HUES48 (cell line): ENCODE measurements around the gene PARD3.
"Not testable (repeated sequence)": the region's sequence is repeated elsewhere in the genome, so short reads cannot be mapped to it uniquely, and the experiment has no call there.

Experiments
- H3K27ac ChIP-seq: one replicate; pipeline ENCODE4 v1.7.0; 2013; ENCODE audit warnings: low read depth, low read length, inconsistent platforms
- H3K27me3 ChIP-seq: 2 replicates; pipeline ENCODE4 v1.6.1; 2013; ENCODE audit warnings: mild to moderate bottlenecking, low read length; ENCODE audit not compliant: control insufficient read depth, insufficient read depth
- H3K36me3 ChIP-seq: 2 replicates; pipeline ENCODE4 v1.6.1; 2013; ENCODE audit warnings: low read length; ENCODE audit not compliant: control insufficient read depth, insufficient read depth
- H3K4me1 ChIP-seq: 2 replicates; pipeline ENCODE4 v1.6.1; 2013; ENCODE audit warnings: mild to moderate bottlenecking, low read length; ENCODE audit not compliant: control insufficient read depth, insufficient read depth
- H3K4me3 ChIP-seq: 2 replicates; pipeline ENCODE4 v1.5.1; 2013; ENCODE audit warnings: mild to moderate bottlenecking, low read depth, low read length
- H3K9ac ChIP-seq: 2 replicates; pipeline ENCODE4 v1.6.1; 2013; ENCODE audit warnings: mild to moderate bottlenecking, low read depth, low read length, moderate library complexity
- H3K9me3 ChIP-seq: 2 replicates; pipeline ENCODE4 v1.6.1; 2013; ENCODE audit warnings: low read length; ENCODE audit not compliant: control insufficient read depth, insufficient read depth

Gene PARD3

GRCh38 chr10:34356463-34356862 lies 458.6 kb downstream of the PARD3 start:
- H3K9me3 ChIP-seq = no peaks in the 10 kb centered on the region
- no peaks in the 10 kb centered on the region for H3K4me1 ChIP-seq
- peaks cover 17% of the 10 kb centered on the region; the same call in 1 of the 2 replicates for H3K36me3 ChIP-seq
- H3K9ac ChIP-seq = no peak overlapping the region
- H3K27me3 ChIP-seq = no peaks in the 10 kb centered on the region
- no peak overlapping the region for H3K4me3 ChIP-seq
- no peak overlapping the region for H3K27ac ChIP-seq

- H3K27ac ChIP-seq, H3K36me3 ChIP-seq, H3K27me3 ChIP-seq, H3K9ac ChIP-seq, H3K4me1 ChIP-seq, H3K4me3 ChIP-seq, H3K9me3 ChIP-seq: not testable (repeated sequence)
Measured at GRCh38 chr10:34353530-34353929, 461.6 kb downstream of the PARD3 start.

DNA sequence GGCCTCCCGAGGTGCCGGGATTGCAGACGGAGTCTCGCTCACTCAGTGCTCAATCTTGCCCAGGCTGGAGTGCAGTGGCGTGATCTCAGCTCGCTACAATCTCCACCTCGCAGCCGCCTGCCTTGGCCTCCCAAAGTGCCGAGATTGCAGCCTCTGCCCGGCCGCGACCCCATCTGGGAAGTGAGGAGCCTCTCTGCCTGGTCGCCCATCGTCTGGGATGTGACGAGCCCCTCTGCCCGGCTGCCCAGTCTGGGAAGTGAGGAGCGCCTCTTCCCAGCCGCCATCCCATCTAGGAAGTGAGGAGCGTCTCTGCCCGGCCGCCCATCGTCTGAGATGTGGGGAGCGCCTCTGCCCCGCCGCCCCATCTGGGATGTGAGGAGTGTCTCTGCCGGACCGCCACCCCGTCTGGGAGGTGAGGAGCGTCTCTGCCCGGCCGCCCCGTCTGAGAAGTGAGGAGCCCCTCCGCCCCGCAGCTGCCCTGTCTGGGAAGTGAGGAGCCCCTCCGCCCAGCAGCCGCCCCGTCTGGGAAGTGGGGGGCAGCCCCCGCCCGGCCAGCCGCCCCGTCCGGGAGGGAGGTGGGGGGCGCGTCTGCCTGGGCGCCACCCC lies 462.4 kb downstream of the PARD3 start:
- not testable (repeated sequence) for H3K36me3 ChIP-seq, H3K4me1 ChIP-seq, H3K9ac ChIP-seq, H3K27ac ChIP-seq, H3K9me3 ChIP-seq, H3K4me3 ChIP-seq, H3K27me3 ChIP-seq

DNA sequence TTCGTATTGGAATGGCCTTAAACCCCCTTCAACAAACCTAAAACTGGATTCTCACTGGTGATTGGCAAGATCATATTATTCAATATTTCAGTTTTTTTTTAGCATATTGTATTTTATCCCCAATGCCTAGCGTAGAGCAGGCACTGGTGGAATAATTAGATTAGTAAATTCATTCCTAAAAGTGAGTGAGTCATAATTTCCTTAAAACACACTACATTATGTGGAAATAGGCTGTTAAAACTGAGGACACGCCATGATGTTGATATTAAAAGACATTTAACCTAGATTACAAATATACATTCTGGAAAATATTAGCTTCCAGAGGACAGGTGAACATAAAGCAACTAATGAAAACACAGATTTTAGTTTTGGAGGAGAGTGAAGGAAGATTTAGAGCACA lies 463.9 kb downstream of the PARD3 start:
- H3K9me3 ChIP-seq = no peaks in the 10 kb centered on the region
- no peak overlapping the region for H3K27ac ChIP-seq
- no peaks in the 10 kb centered on the region for H3K27me3 ChIP-seq
- peaks cover 4% of the 10 kb centered on the region; the same call in 1 of the 2 replicates for H3K36me3 ChIP-seq
- H3K4me1 ChIP-seq = peaks cover 5% of the 10 kb centered on the region; the same call in 1 of the 2 replicates
- H3K9ac ChIP-seq = no peak overlapping the region
- H3K4me3 ChIP-seq = no peak overlapping the region

DNA sequence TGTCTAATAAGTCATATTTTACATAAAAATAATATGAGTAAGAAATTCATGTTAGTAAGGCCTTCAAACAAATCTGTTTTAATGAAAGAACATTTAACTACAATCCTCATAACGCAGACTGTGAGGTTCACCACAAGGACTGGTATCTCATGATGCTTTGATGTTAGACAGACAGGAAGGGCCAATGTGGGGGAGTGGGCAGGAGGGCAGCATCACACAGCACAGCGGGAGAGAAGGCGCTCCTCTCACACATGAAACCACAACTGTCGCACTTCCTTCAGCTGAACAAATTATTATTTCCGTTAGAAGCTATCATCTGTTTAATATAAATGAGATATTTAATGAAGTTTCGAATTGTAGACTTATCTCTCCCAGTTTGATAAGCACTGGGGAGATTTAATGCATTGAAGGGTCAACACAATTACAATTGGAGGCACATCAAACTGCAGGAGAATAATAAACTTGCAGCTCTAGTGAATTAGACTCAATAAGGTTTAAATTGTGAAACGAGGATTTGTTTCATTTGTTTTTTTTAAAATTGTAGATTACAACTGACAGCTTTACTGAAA lies 466.1 kb downstream of the PARD3 start:
- peaks cover 4% of the 10 kb centered on the region; the same call in 1 of the 2 replicates for H3K36me3 ChIP-seq
- H3K4me1 ChIP-seq = peaks cover 17% of the 10 kb centered on the region; the same call in 1 of the 2 replicates
- H3K9ac ChIP-seq = no peak overlapping the region
- H3K27ac ChIP-seq = no peak overlapping the region
- no peak overlapping the region for H3K4me3 ChIP-seq
- no peaks in the 10 kb centered on the region for H3K9me3 ChIP-seq
- no peaks in the 10 kb centered on the region for H3K27me3 ChIP-seq

DNA sequence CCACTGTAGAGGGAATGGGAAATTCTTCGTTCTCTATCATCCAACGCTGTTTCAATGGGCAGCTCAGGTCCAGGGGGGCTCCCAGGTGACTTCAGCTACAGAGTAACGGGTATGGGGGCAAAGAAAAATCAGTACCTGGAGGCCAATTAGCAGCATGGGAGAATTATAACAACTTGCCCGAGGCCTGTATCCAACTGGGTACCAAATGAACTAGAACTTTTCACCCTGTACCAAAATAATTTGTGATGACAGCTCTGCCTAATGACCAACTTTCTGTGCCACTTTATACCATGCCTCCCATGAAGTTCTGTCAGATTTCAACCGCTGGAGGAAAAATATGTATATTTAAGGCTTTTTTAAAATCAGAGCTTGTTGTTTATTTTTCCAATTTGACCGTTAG lies 467.1 kb downstream of the PARD3 start:
- no peak overlapping the region for H3K9ac ChIP-seq
- no peak overlapping the region for H3K4me3 ChIP-seq
- no peaks in the 10 kb centered on the region for H3K9me3 ChIP-seq
- H3K36me3 ChIP-seq = peaks cover 4% of the 10 kb centered on the region; the same call in 1 of the 2 replicates
- H3K27me3 ChIP-seq = no peaks in the 10 kb centered on the region
- H3K27ac ChIP-seq = no peak overlapping the region
- H3K4me1 ChIP-seq = peaks cover 17% of the 10 kb centered on the region; the same call in 1 of the 2 replicates

- H3K9me3 ChIP-seq = no peaks in the 10 kb centered on the region
- H3K36me3 ChIP-seq = peaks cover 4% of the 10 kb centered on the region; the same call in 1 of the 2 replicates
- H3K9ac ChIP-seq = no peak overlapping the region
- H3K27ac ChIP-seq = no peak overlapping the region
- H3K4me1 ChIP-seq = peaks cover 17% of the 10 kb centered on the region; the same call in 1 of the 2 replicates
- no peak overlapping the region for H3K4me3 ChIP-seq
- no peaks in the 10 kb centered on the region for H3K27me3 ChIP-seq
Measured at GRCh38 chr10:34347131-34347530, 468.0 kb downstream of the PARD3 start.

GRCh38 chr10:34346516-34347100 lies 468.5 kb downstream of the PARD3 start:
- Histone ChIP-seq H3K4me1 (peaks cover 17% of the 10 kb centered on the region; the same call in 1 of the 2 replicates), H3K27ac (no peak overlapping the region), H3K36me3 (peaks cover 4% of the 10 kb centered on the region; the same call in 1 of the 2 replicates), H3K9me3 (no peaks in the 10 kb centered on the region), H3K4me3 (no peak overlapping the region), H3K9ac (no peak overlapping the region), H3K27me3 (no peaks in the 10 kb centered on the region)

- Histone ChIP-seq H3K36me3 (peaks cover 4% of the 10 kb centered on the region; the same call in 1 of the 2 replicates), H3K9ac (no peak overlapping the region), H3K4me1 (peaks cover 17% of the 10 kb centered on the region; the same call in 1 of the 2 replicates), H3K27me3 (no peaks in the 10 kb centered on the region), H3K4me3 (no peak overlapping the region), H3K9me3 (no peaks in the 10 kb centered on the region), H3K27ac (no peak overlapping the region)
Measured at GRCh38 chr10:34345383-34345782, 469.7 kb downstream of the PARD3 start.

DNA sequence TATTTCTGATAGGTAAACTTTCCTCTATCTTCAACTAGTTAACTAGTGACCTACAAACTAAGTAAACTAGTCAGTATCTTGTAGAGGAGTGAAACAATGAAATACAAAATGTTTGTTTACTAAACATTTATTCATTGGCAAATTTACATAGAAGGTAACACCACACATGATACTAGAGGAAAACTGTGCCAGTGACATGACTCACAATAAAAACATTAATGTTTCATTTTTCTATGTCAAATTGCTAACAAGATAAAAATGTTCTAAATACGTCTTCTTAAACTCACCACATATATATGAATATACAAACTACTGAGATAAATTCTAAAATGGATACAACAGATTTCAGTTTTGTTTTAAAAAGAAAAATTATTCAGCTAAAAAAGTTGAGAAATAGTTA lies 471.3 kb downstream of the PARD3 start:
- no peaks in the 10 kb centered on the region for H3K9me3 ChIP-seq
- H3K27me3 ChIP-seq = no peaks in the 10 kb centered on the region
- H3K9ac ChIP-seq = no peak overlapping the region
- no peaks in the 10 kb centered on the region for H3K36me3 ChIP-seq
- peaks cover 17% of the 10 kb centered on the region; the same call in 1 of the 2 replicates for H3K4me1 ChIP-seq
- H3K4me3 ChIP-seq = no peak overlapping the region
- H3K27ac ChIP-seq = no peak overlapping the region

- no peaks in the 10 kb centered on the region for H3K36me3 ChIP-seq
- H3K27ac ChIP-seq = no peak overlapping the region
- no peaks in the 10 kb centered on the region for H3K27me3 ChIP-seq
- peaks cover 14% of the 10 kb centered on the region; the same call in 1 of the 2 replicates for H3K4me1 ChIP-seq
- no peak overlapping the region for H3K9ac ChIP-seq
- no peaks in the 10 kb centered on the region for H3K9me3 ChIP-seq
- H3K4me3 ChIP-seq = no peak overlapping the region
Measured at GRCh38 chr10:34341473-34341872, 473.6 kb downstream of the PARD3 start.
